K562 (cell line): ENCODE measurements around the gene RDH11.

Source experiments
- CTCF ChIP-seq, 3 experiments: IDR thresholded peaks in 2 of 3; conservative IDR thresholded peaks in 1 of 3; 2 replicates each; pipeline ENCODE4 v1.5.1; 2011 to 2012; ENCODE audit warnings: low read length in 3 of 3, mild to moderate bottlenecking in 3 of 3, control low read depth in 2 of 3, improper control_type of control experiment in 1 of 3, inconsistent platforms in 1 of 3, low read depth in 1 of 3, mixed read lengths in 1 of 3, moderate library complexity in 1 of 3; ENCODE audit not compliant: insufficient read depth in 2 of 3
- POLR2AphosphoS5 ChIP-seq: IDR thresholded peaks from 2 replicates; pipeline ENCODE4 v1.6.1; 2011; ENCODE audit warnings: mild to moderate bottlenecking, low read depth, low read length, moderate library complexity; ENCODE audit not compliant: control insufficient read depth, insufficient read depth
- RCOR1 ChIP-seq, 2 experiments: IDR thresholded peaks; 2 replicates each; pipeline ENCODE4 v1.6.1; 2012; ENCODE audit warnings: low read depth in 2 of 2, low read length in 2 of 2, borderline replicate concordance in 1 of 2, improper control_type of control experiment in 1 of 2
- RHOXF2B ChIP-seq: fragments of 250-450 bp; sonication (Bioruptor Pico); conservative IDR thresholded peaks from 2 replicates; pipeline ENCODE4 v1.5.1; 2021
- ZNF354B ChIP-seq: fragments of 250-450 bp; sonication (Bioruptor Pico); IDR thresholded peaks from 2 replicates; pipeline ENCODE4 v1.4.0; 2020

- TF ChIP-seq POLR2AphosphoS5 (no peak), CTCF (IDR thresholded peaks at IDR 0.05 in 2 of 3, conservative IDR thresholded peaks at IDR 0.05 in 1 of 3; ENCODE audit: insufficient read depth in 2 of 3, low read depth in 1 of 3, low read length in 3 of 3) (no peak), RCOR1 (IDR thresholded peaks at IDR 0.05; ENCODE audit: borderline replicate concordance in 1 of 2, low read depth in 2 of 2, low read length in 2 of 2) (no peak), ZNF354B (CRISPR knock-in tag) (no peak), RHOXF2B (no peak)
Measured at GRCh38 chr14:67650151-67650550, 45.4 kb downstream of the RDH11 start.
